IMR-90 (cell line): ENCODE measurements around the gene DCUN1D4. TPM values are rescaled to one million over a fixed set of nuclear protein-coding genes. Genes with fewer than 3 reads are reported as not detected.

Experiments
- ATAC-seq: fragments of 200-7000 bp; cut with Tn5 transposase; 2 replicates; pipeline ENCODE4 v1.9.1; 2020; ENCODE audit warnings: low read depth, mild to moderate bottlenecking, moderate library complexity
- BruUV-seq: library from RNA; stranded (reverse); fragments of 400-500 nt; replicated peaks from 2 replicates; lab custom pipeline; 2021; lab: Mats Ljungman, UMichigan
- CTCF ChIA-PET: fragments of 300-600 bp; formaldehyde crosslinking; extraction: SDS; loops from one replicate; lab custom pipeline; 2021; ENCODE audit warnings: antibody characterized with exemption; lab: Yijun Ruan, JAX
- POLR2A ChIA-PET: fragments of 300-600 bp; sonication (Branson Sonifier 250); formaldehyde crosslinking; loops from one replicate; lab custom pipeline; 2022; ENCODE audit warnings: antibody characterized with exemption; ENCODE audit not compliant: unreplicated experiment; lab: Charles Lee
- DNase-seq: peaks from one replicate; pipeline ENCODE4 v3.0.0; 2013
- H2AFZ ChIP-seq: replicated peaks from 2 replicates; pipeline ENCODE3; 2013; ENCODE audit warnings: low read length, mild to moderate bottlenecking; ENCODE audit not compliant: poor library complexity
- H2AK5ac ChIP-seq: 2 replicates; pipeline ENCODE4 v1.6.1; 2013; ENCODE audit warnings: low read depth, low read length, inconsistent platforms
- H2AK9ac ChIP-seq: replicated peaks from 2 replicates; pipeline ENCODE3; 2013; ENCODE audit warnings: mild to moderate bottlenecking, low read depth, low read length, moderate library complexity; ENCODE audit not compliant: poor library complexity
- H2BK120ac ChIP-seq: 2 replicates; pipeline ENCODE4 v1.6.1; 2013; ENCODE audit warnings: low read depth, low read length, inconsistent platforms
- H2BK15ac ChIP-seq: 3 replicates; pipeline ENCODE4 v1.6.1; 2013; ENCODE audit warnings: low read depth, low read length, inconsistent platforms
- H2BK20ac ChIP-seq: 2 replicates; pipeline ENCODE4 v1.6.1; 2013; ENCODE audit warnings: low read depth, mild to moderate bottlenecking, inconsistent platforms, low read length, moderate library complexity
- H2BK5ac ChIP-seq: 2 replicates; pipeline ENCODE4 v1.6.1; 2013; ENCODE audit warnings: mild to moderate bottlenecking, low read depth, low read length, inconsistent platforms; ENCODE audit not compliant: poor library complexity, severe bottlenecking
- H3K14ac ChIP-seq: replicated peaks from 2 replicates; pipeline ENCODE4 v1.6.1; 2013; ENCODE audit warnings: low read depth, low read length, inconsistent platforms
- H3K18ac ChIP-seq: 2 replicates; pipeline ENCODE4 v1.6.1; 2013; ENCODE audit warnings: low read depth, low read length, control low read depth
- H3K23ac ChIP-seq: 2 replicates; pipeline ENCODE4 v1.6.1; 2013; ENCODE audit warnings: low read depth, low read length, inconsistent platforms
- H3K27ac ChIP-seq: 2 replicates; pipeline ENCODE4 v1.5.1; 2013; ENCODE audit warnings: mild to moderate bottlenecking, control low read depth, low read length; ENCODE audit not compliant: insufficient read depth
- H3K27me3 ChIP-seq: 2 replicates; pipeline ENCODE4 v1.6.1; 2013; ENCODE audit warnings: low read length; ENCODE audit not compliant: control insufficient read depth, insufficient read depth
- H3K36me3 ChIP-seq: 2 replicates; pipeline ENCODE4 v1.6.1; 2013; ENCODE audit warnings: low read length, mixed read lengths; ENCODE audit not compliant: control insufficient read depth, insufficient read depth
- H3K4ac ChIP-seq: 2 replicates; pipeline ENCODE4 v1.6.1; 2013; ENCODE audit warnings: low read depth, low read length, inconsistent platforms
- H3K4me1 ChIP-seq: 2 replicates; pipeline ENCODE4 v1.6.1; 2013; ENCODE audit warnings: low read length, mixed read lengths; ENCODE audit not compliant: control insufficient read depth, insufficient read depth
- H3K4me2 ChIP-seq: 2 replicates; pipeline ENCODE4 v1.6.1; 2013; ENCODE audit warnings: low read depth, mild to moderate bottlenecking, control low read depth, low read length, moderate library complexity
- H3K4me3 ChIP-seq: 2 replicates; pipeline ENCODE4 v1.5.1; 2013; ENCODE audit warnings: low read depth, mild to moderate bottlenecking, control low read depth, low read length, moderate library complexity; ENCODE audit not compliant: insufficient read depth
- H3K56ac ChIP-seq: 2 replicates; pipeline ENCODE4 v1.6.1; 2013; ENCODE audit warnings: low read length, inconsistent platforms; ENCODE audit not compliant: insufficient read depth; ENCODE audit errors: extremely low read depth
- H3K79me1 ChIP-seq, 2 experiments: 2 replicates each; pipeline ENCODE4 v1.6.1; 2013; ENCODE audit warnings: low read length in 2 of 2, inconsistent platforms in 1 of 2, low read depth in 1 of 2
- H3K9ac ChIP-seq: 2 replicates; pipeline ENCODE4 v1.6.1; 2013; ENCODE audit warnings: low read depth, low read length, control low read depth
- H3K9me1 ChIP-seq: 2 replicates; pipeline ENCODE4 v1.6.1; 2013; ENCODE audit warnings: low read length, inconsistent platforms; ENCODE audit not compliant: insufficient read depth
- H3K9me3 ChIP-seq: 2 replicates; pipeline ENCODE4 v1.6.1; 2013; ENCODE audit warnings: low read length; ENCODE audit not compliant: control insufficient read depth, insufficient read depth
- H4K20me1 ChIP-seq: 2 replicates; pipeline ENCODE4 v1.6.1; 2013; ENCODE audit warnings: low read length, inconsistent platforms; ENCODE audit not compliant: insufficient read depth
- H4K5ac ChIP-seq: 2 replicates; pipeline ENCODE4 v1.6.1; 2013; ENCODE audit warnings: mild to moderate bottlenecking, low read depth, low read length, control low read depth
- H4K8ac ChIP-seq, 2 experiments: 2 replicates each; pipeline ENCODE4 v1.6.1; 2013; ENCODE audit warnings: low read depth in 2 of 2, low read length in 2 of 2, control low read depth in 1 of 2, inconsistent platforms in 1 of 2
- H4K91ac ChIP-seq: 2 replicates; pipeline ENCODE4 v1.6.1; 2013; ENCODE audit warnings: low read depth, low read length, inconsistent platforms; ENCODE audit not compliant: insufficient read depth
- BHLHE40 ChIP-seq: fragments of 150-350 bp; IDR thresholded peaks from 2 replicates; pipeline ENCODE4 v1.6.1; 2016; ENCODE audit warnings: mild to moderate bottlenecking, low read depth, low read length
- CEBPB ChIP-seq: IDR thresholded peaks from 2 replicates; pipeline ENCODE4 v1.6.1; 2012; ENCODE audit warnings: low read depth, low read length, improper control_type of control experiment
- CHD1 ChIP-seq: IDR thresholded peaks from 2 replicates; pipeline ENCODE4 v1.6.1; 2012; ENCODE audit warnings: low read depth, low read length, improper control_type of control experiment
- FOS ChIP-seq: fragments of 150-350 bp; IDR thresholded peaks from 2 replicates; pipeline ENCODE4 v1.6.1; 2016; ENCODE audit warnings: low read depth, low read length
- MAFK ChIP-seq: IDR thresholded peaks from 2 replicates; pipeline ENCODE4 v1.6.1; 2012; ENCODE audit warnings: low read depth, low read length, improper control_type of control experiment
- MAZ ChIP-seq: IDR thresholded peaks from 2 replicates; pipeline ENCODE4 v1.6.1; 2012; ENCODE audit warnings: low read depth, mild to moderate bottlenecking, low read length, improper control_type of control experiment, moderate library complexity, borderline replicate concordance
- MXI1 ChIP-seq: IDR thresholded peaks from 2 replicates; pipeline ENCODE4 v1.6.1; 2012; ENCODE audit warnings: low read depth, mild to moderate bottlenecking, low read length, moderate library complexity, borderline replicate concordance
- NFE2L2 ChIP-seq: fragments of 150-350 bp; IDR thresholded peaks from 2 replicates; pipeline ENCODE4 v1.6.1; 2016; ENCODE audit warnings: low read depth, mild to moderate bottlenecking, low read length
- POLR2A ChIP-seq: IDR thresholded peaks from 2 replicates; pipeline ENCODE4 v1.6.1; 2012; ENCODE audit warnings: mild to moderate bottlenecking, low read depth, low read length
- RAD21 ChIP-seq: IDR thresholded peaks from 2 replicates; pipeline ENCODE4 v1.6.1; 2012; ENCODE audit warnings: low read length, improper control_type of control experiment
- RCOR1 ChIP-seq: IDR thresholded peaks from 2 replicates; pipeline ENCODE4 v1.6.1; 2012; ENCODE audit warnings: mild to moderate bottlenecking, low read length, improper control_type of control experiment; ENCODE audit not compliant: insufficient replicate concordance
- RFX5 ChIP-seq: IDR thresholded peaks from 2 replicates; pipeline ENCODE4 v1.8.0; 2012; ENCODE audit warnings: low read depth, mild to moderate bottlenecking, low read length, moderate library complexity
- SMC3 ChIP-seq: fragments of 150-350 bp; IDR thresholded peaks from 2 replicates; pipeline ENCODE4 v1.6.1; 2016; ENCODE audit warnings: low read depth, mild to moderate bottlenecking, antibody characterized with exemption, low read length, moderate library complexity
- WGBS, 2 experiments: methylation state at CpG; one replicate each; pipeline versions ENCODE4 v1.1.5 to v1.1.7; 2013; ENCODE audit warnings: missing lambda C conversion rate in 2 of 2; ENCODE audit not compliant: insufficient read length in 1 of 2; ENCODE audit errors: extremely low coverage in 2 of 2; 5-methylcytosine and 5-hydroxymethylcytosine counted together
- dilution Hi-C: fragments of 300-500 bp; cut with HindIII; formaldehyde crosslinking; loops from one replicate; pipeline ENCODE4 v1.14.3; 2018; ENCODE audit warnings: low sequenced_read_pairs; ENCODE audit not compliant: unreplicated experiment
- in situ Hi-C: fragments of 300-500 bp; cut with MboI; formaldehyde crosslinking; loops from 3 replicates; pipeline ENCODE4 v1.14.3; 2019; ENCODE audit warnings: low sequenced_read_pairs, inconsistent platforms, mixed read lengths
- intact Hi-C: fragments of 100-400 bp; cut with micrococcal nuclease; formaldehyde crosslinking; loops from 2 replicates; pipeline ENCODE4 v1.10.0; 2022
- polyA plus RNA-seq, 3 experiments: library from polyadenylated mRNA; depleted of rRNA; stranded (reverse); fragments of >200 nt; gene quantifications; 2 replicates each; pipeline ENCODE4 v1.2.3, GENCODE V29; 2012; ENCODE audit warnings: low replicate concordance in 1 of 3
- total RNA-seq: library from RNA; depleted of rRNA; stranded (reverse); fragments of >200 nt; gene quantifications from 2 replicates; pipeline ENCODE4 v1.2.3, GENCODE V29; 2012
- TF ChIP-seq, protein P1 (sequence below): conservative IDR thresholded peaks from 2 replicates; pipeline ENCODE4 v1.5.1; 2012; ENCODE audit warnings: mild to moderate bottlenecking, low read depth, low read length, improper control_type of control experiment
- TF ChIP-seq, protein P2 (sequence below): fragments of 150-350 bp; IDR thresholded peaks from 2 replicates; pipeline ENCODE4 v1.6.1; 2016; ENCODE audit warnings: low read depth, mild to moderate bottlenecking, low read length, moderate library complexity, borderline replicate concordance
- TF ChIP-seq, protein P3 (sequence below): fragments of 150-350 bp; IDR thresholded peaks from 2 replicates; pipeline ENCODE4 v1.6.1; 2017; ENCODE audit warnings: mild to moderate bottlenecking, antibody characterized with exemption, low read length, low read depth

The DCUN1D4 gene
- total and polyA plus RNA-seq, 2 of the 4 experiments (the other 2 are of a cell fraction) = 31.0 to 44.3 TPM

DNA sequence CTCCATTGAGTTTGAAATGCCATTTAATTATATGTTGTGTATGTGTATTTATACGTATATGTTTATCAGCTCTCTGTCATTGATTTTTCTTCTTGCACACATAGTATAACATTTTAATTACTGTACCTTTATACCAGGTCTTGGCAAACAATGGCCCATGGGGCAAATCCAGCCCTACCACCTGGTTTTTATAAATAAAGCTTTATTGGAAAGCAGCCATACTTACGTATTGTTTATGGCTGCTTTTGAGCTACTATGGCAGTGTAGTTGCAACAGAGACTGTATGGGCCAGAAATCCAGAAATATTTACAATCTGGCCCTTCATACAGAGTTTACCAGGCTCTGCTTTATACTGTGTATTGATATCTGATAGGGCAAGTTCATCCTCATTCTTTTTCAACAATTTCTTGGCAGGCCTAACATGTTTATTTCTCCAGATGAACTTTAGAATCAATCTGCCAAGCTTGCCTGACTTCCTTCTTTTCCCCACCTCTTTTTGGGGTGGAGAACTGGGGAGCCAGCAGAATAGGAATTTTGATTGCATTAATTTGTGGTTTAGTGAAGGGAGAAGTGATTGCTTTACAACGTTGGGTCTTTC lies 15.8 kb downstream of the DCUN1D4 start:
- H3K4me2 ChIP-seq = no peak overlapping the region
- intact Hi-C loops = no loop called here
- ATAC-seq = peak; percentile 86
- no peak overlapping the region for H2AK9ac ChIP-seq
- DNase-seq = peak; percentile 43
- no CpG with 5 or more reads among the region's 3 CpGs for WGBS, 2 experiments
- H3K4me3 ChIP-seq = no peak overlapping the region
- no peak overlapping the region for H2BK5ac ChIP-seq
- no peak overlapping the region for H4K5ac ChIP-seq
- H4K8ac ChIP-seq = no peak overlapping the region
- H2AFZ ChIP-seq = no peak overlapping the region
- H2BK15ac ChIP-seq = no peak overlapping the region
- H3K18ac ChIP-seq = no peak overlapping the region
- peaks cover 8% of the 10 kb centered on the region for H3K4me1 ChIP-seq
- TF ChIP-seq FOS (no peak), BHLHE40 (no peak), CEBPB (no peak), MXI1 (no peak), MAZ (no peak), RAD21 (no peak), MAFK (no peak), CHD1 (no peak), POLR2A (no peak), RFX5 (no peak), SMC3 (no peak), RCOR1 (no peak), NFE2L2 (no peak)
- TF ChIP-seq, protein P1, sequence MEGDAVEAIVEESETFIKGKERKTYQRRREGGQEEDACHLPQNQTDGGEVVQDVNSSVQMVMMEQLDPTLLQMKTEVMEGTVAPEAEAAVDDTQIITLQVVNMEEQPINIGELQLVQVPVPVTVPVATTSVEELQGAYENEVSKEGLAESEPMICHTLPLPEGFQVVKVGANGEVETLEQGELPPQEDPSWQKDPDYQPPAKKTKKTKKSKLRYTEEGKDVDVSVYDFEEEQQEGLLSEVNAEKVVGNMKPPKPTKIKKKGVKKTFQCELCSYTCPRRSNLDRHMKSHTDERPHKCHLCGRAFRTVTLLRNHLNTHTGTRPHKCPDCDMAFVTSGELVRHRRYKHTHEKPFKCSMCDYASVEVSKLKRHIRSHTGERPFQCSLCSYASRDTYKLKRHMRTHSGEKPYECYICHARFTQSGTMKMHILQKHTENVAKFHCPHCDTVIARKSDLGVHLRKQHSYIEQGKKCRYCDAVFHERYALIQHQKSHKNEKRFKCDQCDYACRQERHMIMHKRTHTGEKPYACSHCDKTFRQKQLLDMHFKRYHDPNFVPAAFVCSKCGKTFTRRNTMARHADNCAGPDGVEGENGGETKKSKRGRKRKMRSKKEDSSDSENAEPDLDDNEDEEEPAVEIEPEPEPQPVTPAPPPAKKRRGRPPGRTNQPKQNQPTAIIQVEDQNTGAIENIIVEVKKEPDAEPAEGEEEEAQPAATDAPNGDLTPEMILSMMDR = no peak
- TF ChIP-seq, protein P2, sequence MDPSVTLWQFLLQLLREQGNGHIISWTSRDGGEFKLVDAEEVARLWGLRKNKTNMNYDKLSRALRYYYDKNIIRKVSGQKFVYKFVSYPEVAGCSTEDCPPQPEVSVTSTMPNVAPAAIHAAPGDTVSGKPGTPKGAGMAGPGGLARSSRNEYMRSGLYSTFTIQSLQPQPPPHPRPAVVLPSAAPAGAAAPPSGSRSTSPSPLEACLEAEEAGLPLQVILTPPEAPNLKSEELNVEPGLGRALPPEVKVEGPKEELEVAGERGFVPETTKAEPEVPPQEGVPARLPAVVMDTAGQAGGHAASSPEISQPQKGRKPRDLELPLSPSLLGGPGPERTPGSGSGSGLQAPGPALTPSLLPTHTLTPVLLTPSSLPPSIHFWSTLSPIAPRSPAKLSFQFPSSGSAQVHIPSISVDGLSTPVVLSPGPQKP = no peak
- TF ChIP-seq, protein P3, sequence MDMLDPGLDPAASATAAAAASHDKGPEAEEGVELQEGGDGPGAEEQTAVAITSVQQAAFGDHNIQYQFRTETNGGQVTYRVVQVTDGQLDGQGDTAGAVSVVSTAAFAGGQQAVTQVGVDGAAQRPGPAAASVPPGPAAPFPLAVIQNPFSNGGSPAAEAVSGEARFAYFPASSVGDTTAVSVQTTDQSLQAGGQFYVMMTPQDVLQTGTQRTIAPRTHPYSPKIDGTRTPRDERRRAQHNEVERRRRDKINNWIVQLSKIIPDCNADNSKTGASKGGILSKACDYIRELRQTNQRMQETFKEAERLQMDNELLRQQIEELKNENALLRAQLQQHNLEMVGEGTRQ = no peak
- H4K20me1 ChIP-seq = peaks cover 13% of the 10 kb centered on the region; the same call in 1 of the 2 replicates
- no peak overlapping the region for H3K9ac ChIP-seq
- H2AK5ac ChIP-seq = no peak overlapping the region
- CTCF ChIA-PET = no interaction called here
- dilution Hi-C loops = no loop called here
- no peak overlapping the region for H4K91ac ChIP-seq
- H3K23ac ChIP-seq = no peak overlapping the region
- H2BK120ac ChIP-seq = no peak overlapping the region
- in situ Hi-C loops = no loop called here
- H3K56ac ChIP-seq = no peak overlapping the region
- POLR2A ChIA-PET = no interaction called here
- H3K14ac ChIP-seq = no peak overlapping the region
- peaks cover 36 to 70% of the 10 kb centered on the region in 2 experiments for H3K79me1 ChIP-seq
- no TSS peak for BruUV-seq
- H3K9me1 ChIP-seq = peaks cover 6% of the 10 kb centered on the region
- no peak overlapping the region for H3K27ac ChIP-seq
- no peak overlapping the region for H3K4ac ChIP-seq
- no peak overlapping the region for H2BK20ac ChIP-seq
- no peaks in the 10 kb centered on the region; the same call in 1 of the 2 replicates for H3K36me3 ChIP-seq
- H3K9me3 ChIP-seq = no peaks in the 10 kb centered on the region
- H3K27me3 ChIP-seq = no peaks in the 10 kb centered on the region
